Activated naive CD4-positive, alpha-beta T cell treated with anti-CD3 and anti-CD28 coated beads for 36 hours (primary cell): Measurements from ENCODE around the gene NFX1. TPM values are rescaled to one million over a fixed set of nuclear protein-coding genes. Genes with fewer than 3 reads are reported as not detected.

Source experiments
- CTCF ChIA-PET: fragments of 350-600 bp; sonication (Branson Sonifier 250); formaldehyde crosslinking; loops from one replicate; lab custom pipeline; 2021; ENCODE audit warnings: antibody characterized with exemption; lab: Charles Lee
- DNase-seq: peaks from one replicate; pipeline ENCODE4 v3.0.0-alpha.2; 2020
- H3K27ac Mint-ChIP-seq: one replicate; pipeline ENCODE4 v1.8.0; 2021; ENCODE audit warnings: mild to moderate bottlenecking, mixed read lengths
- H3K27me3 Mint-ChIP-seq: one replicate; pipeline ENCODE4 v1.8.0; 2021; ENCODE audit warnings: low read depth, mixed read lengths
- H3K36me3 Mint-ChIP-seq: one replicate; pipeline ENCODE4 v1.8.0; 2021; ENCODE audit warnings: low read depth, mixed read lengths
- H3K4me1 Mint-ChIP-seq: one replicate; pipeline ENCODE4 v1.8.0; 2021; ENCODE audit warnings: low read depth, mixed read lengths
- H3K4me3 Mint-ChIP-seq: one replicate; pipeline ENCODE4 v1.8.0; 2021; ENCODE audit warnings: mild to moderate bottlenecking, moderate library complexity, mixed read lengths
- H3K9me3 Mint-ChIP-seq: one replicate; pipeline ENCODE4 v1.8.0; 2021; ENCODE audit warnings: mixed read lengths
- intact Hi-C: fragments of 100-400 bp; cut with micrococcal nuclease; formaldehyde crosslinking; loops from one replicate; pipeline ENCODE4 v1.15.1; 2023
- total RNA-seq, 2 experiments: library from RNA; stranded (reverse); gene quantifications; one replicate each; pipeline ENCODE4 v1.2.3, GENCODE V29; 2021

Gene NFX1
- total RNA-seq, 2 experiments from 2014 or later, result 32.4 to 32.6 TPM

- intact Hi-C loops, result no loop called here
- no peak for DNase-seq
- Mint-ChIP-seq H3K36me3 (peaks cover 16% of the 10 kb centered on the region), H3K4me1 (no peaks in the 10 kb centered on the region), H3K27me3 (no peaks in the 10 kb centered on the region), H3K27ac (no peak overlapping the region), H3K4me3 (no peak overlapping the region), H3K9me3 (no peaks in the 10 kb centered on the region)
- CTCF ChIA-PET, result interaction anchor here (1.5 to 2.6 kb wide), 2 partner anchors 86 to 100 kb away, joined by 3 to 8 read pairs; no protein-coding TSS in a partner anchor
Observed at GRCh38 chr9:33366979-33367480, 76.7 kb downstream of the NFX1 start.

DNA sequence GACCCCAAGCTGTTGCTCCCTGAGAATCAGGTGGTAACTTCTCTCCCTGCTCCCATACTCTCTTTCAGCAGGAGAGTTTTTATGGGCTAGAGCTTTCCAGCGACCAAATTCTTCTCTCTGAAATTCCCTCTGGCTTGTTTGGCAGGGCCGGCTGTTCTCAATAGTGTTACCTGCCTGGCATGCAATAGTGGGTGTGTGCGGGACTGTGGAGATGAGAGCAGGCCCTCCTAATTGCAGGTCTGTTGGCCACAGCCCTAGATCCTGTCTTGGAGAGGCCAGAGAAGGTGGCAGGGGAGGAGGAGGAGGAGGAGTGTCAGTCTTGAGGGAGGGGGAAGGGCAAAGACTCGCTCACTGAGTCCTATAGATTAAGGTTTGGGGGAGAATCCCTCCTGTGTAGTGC is 82.6 kb downstream of the NFX1 start:
- Mint-ChIP-seq H3K4me1 (peaks cover 7% of the 10 kb centered on the region), H3K9me3 (no peaks in the 10 kb centered on the region), H3K27me3 (no peaks in the 10 kb centered on the region), H3K36me3 (peaks cover 3% of the 10 kb centered on the region), H3K4me3 (no peak overlapping the region), H3K27ac (no peak overlapping the region)
- intact Hi-C loops, result no loop called here
- CTCF ChIA-PET, result interaction anchor here (1.4 to 8.2 kb wide), 5 partner anchors 19 to 243 kb away, joined by 3 to 87 read pairs (median 27); no protein-coding TSS in a partner anchor
- no peak for DNase-seq

- intact Hi-C loops, result no loop called here
- H3K4me1 Mint-ChIP-seq, result peaks cover 7% of the 10 kb centered on the region
- CTCF ChIA-PET, result interaction anchor here (1.0 to 8.2 kb wide), 27 partner anchors 9 to 348 kb away, joined by 3 to 87 read pairs (median 7); partner anchors contain the start of genes AQP3, NFX1 and NOL6
- H3K4me3 Mint-ChIP-seq, result no peak overlapping the region
- no peaks in the 10 kb centered on the region for H3K9me3 Mint-ChIP-seq
- peaks cover 3% of the 10 kb centered on the region for H3K36me3 Mint-ChIP-seq
- no peak overlapping the region for H3K27ac Mint-ChIP-seq
- no peak for DNase-seq
- no peaks in the 10 kb centered on the region for H3K27me3 Mint-ChIP-seq
Observed at GRCh38 chr9:33374190-33374589, 83.9 kb downstream of the NFX1 start.

DNA sequence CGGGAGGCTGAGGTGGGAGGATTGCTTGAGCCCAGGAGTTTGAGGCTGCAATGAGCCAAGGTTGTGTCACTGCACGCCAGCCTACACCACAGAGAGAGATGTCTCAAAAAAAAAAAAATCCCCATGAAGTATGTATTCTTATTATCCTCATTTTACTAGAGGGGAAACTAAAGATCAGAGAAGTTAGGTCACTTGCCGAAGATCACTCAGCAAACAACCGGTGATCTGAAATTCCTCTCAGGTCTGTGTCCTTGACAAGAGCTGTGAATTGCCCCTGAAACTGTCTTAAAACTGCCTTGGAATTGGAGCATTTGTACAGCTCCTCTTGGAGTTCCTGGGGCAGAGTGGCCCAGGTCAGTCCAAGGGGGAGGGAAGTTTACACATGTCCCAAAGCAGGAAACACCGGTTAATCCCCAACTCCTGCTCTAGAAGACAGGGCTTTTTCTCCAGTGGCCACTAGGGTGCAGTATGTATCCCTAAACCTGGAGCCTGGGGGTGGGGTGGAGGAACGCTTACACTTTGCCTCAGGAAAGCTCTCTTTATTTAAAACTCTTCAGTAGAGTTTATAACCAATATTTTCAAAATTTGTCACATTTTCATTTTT is 84.4 kb downstream of the NFX1 start:
- peaks cover 7% of the 10 kb centered on the region for H3K4me1 Mint-ChIP-seq

GRCh38 chr9:33375238-33375840 is 85.0 kb downstream of the NFX1 start:
- H3K4me1 Mint-ChIP-seq, result peaks cover 7% of the 10 kb centered on the region
- CTCF ChIA-PET, result interaction anchor here (0.6 to 8.2 kb wide), 41 partner anchors 8 to 404 kb away, joined by 3 to 87 read pairs (median 4); partner anchors contain the start of genes AQP3, NFX1 and NOL6
- no peak for DNase-seq
- intact Hi-C loops, result loop anchor here (1.0 to 5.0 kb wide), 8 partner anchors 40 to 347 kb away; partner anchors contain the start of gene AQP3
- no peaks in the 10 kb centered on the region for H3K9me3 Mint-ChIP-seq
- H3K4me3 Mint-ChIP-seq, result no peak overlapping the region
- peak overlapping the region; percentile 47 for H3K27ac Mint-ChIP-seq
- no peaks in the 10 kb centered on the region for H3K36me3 Mint-ChIP-seq
- no peaks in the 10 kb centered on the region for H3K27me3 Mint-ChIP-seq

More for the DNA sequence above, 84.4 kb downstream of the NFX1 start:
- H3K9me3 Mint-ChIP-seq, result no peaks in the 10 kb centered on the region
- H3K27ac Mint-ChIP-seq, result no peak overlapping the region
- no peaks in the 10 kb centered on the region for H3K36me3 Mint-ChIP-seq
- DNase-seq, result peak; percentile 88
- CTCF ChIA-PET, result interaction anchor here (0.6 to 8.2 kb wide), 41 partner anchors 9 to 405 kb away, joined by 3 to 87 read pairs (median 4); partner anchors contain the start of genes AQP3, NFX1 and NOL6
- intact Hi-C loops, result loop anchor here (1.0 to 5.0 kb wide), 8 partner anchors 41 to 348 kb away; partner anchors contain the start of gene AQP3
- no peak overlapping the region for H3K4me3 Mint-ChIP-seq
- no peaks in the 10 kb centered on the region for H3K27me3 Mint-ChIP-seq

DNA sequence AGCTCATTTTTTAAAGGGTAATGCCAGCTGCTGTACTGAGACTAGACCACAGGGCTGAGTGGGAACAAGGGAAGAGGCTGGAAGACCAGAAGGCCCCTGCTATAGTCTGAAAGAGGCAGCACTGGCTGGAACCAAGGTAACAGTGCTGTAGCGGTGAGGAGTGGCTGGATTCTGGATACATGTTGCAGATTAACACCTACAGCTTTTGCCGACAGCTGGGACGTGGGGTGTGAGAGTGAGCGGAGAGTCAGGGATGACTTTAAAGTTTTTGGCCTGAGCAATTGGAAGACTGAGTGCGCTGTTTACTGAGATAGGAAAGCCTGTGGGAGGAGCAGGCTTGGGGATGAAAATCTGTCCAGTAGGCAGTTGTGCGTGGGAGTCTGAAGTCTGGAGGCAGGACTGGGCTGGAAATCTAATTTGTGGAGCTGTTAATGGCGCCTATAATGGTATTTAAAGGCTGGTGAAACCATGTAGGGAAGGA is 85.6 kb downstream of the NFX1 start:
- DNase-seq, result no peak
- H3K9me3 Mint-ChIP-seq, result no peaks in the 10 kb centered on the region
- no peaks in the 10 kb centered on the region for H3K27me3 Mint-ChIP-seq
- CTCF ChIA-PET, result interaction anchor here (0.8 to 8.2 kb wide), 24 partner anchors 11 to 404 kb away, joined by 3 to 87 read pairs (median 7); partner anchors contain the start of genes AQP3, NFX1 and NOL6
- intact Hi-C loops, result loop anchor here (1.0 to 5.0 kb wide), 8 partner anchors 39 to 346 kb away; partner anchors contain the start of gene AQP3
- H3K36me3 Mint-ChIP-seq, result no peaks in the 10 kb centered on the region
- H3K4me1 Mint-ChIP-seq, result peaks cover 7% of the 10 kb centered on the region
- no peak overlapping the region for H3K27ac Mint-ChIP-seq
- H3K4me3 Mint-ChIP-seq, result no peak overlapping the region

DNA sequence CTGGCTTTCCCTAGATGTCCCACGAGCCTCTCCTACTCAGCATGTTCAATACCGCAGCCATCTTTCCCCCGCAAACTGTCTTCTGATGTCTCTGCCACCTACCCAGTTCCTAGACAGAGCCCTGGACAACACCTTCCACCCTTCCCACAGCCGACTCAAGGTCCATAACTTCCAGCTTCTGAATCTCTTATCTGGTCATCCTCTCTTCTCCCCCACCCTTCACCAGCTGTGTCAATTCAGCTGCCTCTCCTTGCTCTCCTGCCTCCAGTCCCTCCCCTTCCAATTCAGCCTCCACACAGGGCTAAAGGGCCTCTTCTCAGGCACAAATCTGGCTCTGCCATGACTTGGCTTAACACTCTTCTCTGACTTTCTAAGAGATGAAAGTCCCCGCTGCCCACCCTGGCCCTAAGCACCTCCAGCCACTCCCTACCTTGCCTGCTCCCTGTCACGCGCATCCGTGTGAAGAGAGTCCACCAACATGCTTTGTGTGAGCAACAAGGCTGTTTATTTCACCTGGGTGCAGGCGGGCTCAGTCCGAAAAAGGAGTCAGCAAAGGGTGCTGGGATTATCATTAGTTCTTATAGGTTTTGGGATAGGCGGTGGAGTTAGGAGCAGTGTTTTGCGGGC is 86.9 kb downstream of the NFX1 start:
- H3K4me1 Mint-ChIP-seq, result peaks cover 7% of the 10 kb centered on the region
- no peaks in the 10 kb centered on the region for H3K9me3 Mint-ChIP-seq
- H3K4me3 Mint-ChIP-seq, result no peak overlapping the region
- CTCF ChIA-PET, result interaction anchor here (2.6 to 8.2 kb wide), 3 partner anchors 36 to 88 kb away, joined by 10 to 87 read pairs (median 84); no protein-coding TSS in a partner anchor
- no peaks in the 10 kb centered on the region for H3K36me3 Mint-ChIP-seq
- H3K27ac Mint-ChIP-seq, result no peak overlapping the region
- intact Hi-C loops, result loop anchor here (5.0 kb wide), 1 partner anchor 140 kb away; no protein-coding TSS in a partner anchor
- no peak for DNase-seq
- H3K27me3 Mint-ChIP-seq, result no peaks in the 10 kb centered on the region

- Mint-ChIP-seq H3K36me3 (no peaks in the 10 kb centered on the region), H3K9me3 (no peaks in the 10 kb centered on the region), H3K27ac (no peak overlapping the region), H3K4me1 (peaks cover 7% of the 10 kb centered on the region), H3K27me3 (no peaks in the 10 kb centered on the region), H3K4me3 (no peak overlapping the region)
- intact Hi-C loops, result loop anchor here (5.0 kb wide), 1 partner anchor 139 kb away; no protein-coding TSS in a partner anchor
- no peak for DNase-seq
- CTCF ChIA-PET, result interaction anchor here (0.5 to 8.2 kb wide), 2 partner anchors 87 to 444 kb away, joined by 6 to 87 read pairs; no protein-coding TSS in a partner anchor
Observed at GRCh38 chr9:33378121-33378795, 87.9 kb downstream of the NFX1 start.

- CTCF ChIA-PET, result interaction anchor here (2.3 kb wide), 1 partner anchor 36 kb away, joined by 6 read pairs; no protein-coding TSS in a partner anchor
- H3K36me3 Mint-ChIP-seq, result no peaks in the 10 kb centered on the region
- H3K9me3 Mint-ChIP-seq, result no peaks in the 10 kb centered on the region
- no peak overlapping the region for H3K27ac Mint-ChIP-seq
- no peak for DNase-seq
- H3K27me3 Mint-ChIP-seq, result no peaks in the 10 kb centered on the region
- intact Hi-C loops, result loop anchor here (5.0 kb wide), 1 partner anchor 137 kb away; no protein-coding TSS in a partner anchor
- H3K4me3 Mint-ChIP-seq, result no peak overlapping the region
- peaks cover 4% of the 10 kb centered on the region for H3K4me1 Mint-ChIP-seq
Observed at GRCh38 chr9:33379666-33380389, 89.5 kb downstream of the NFX1 start.

DNA sequence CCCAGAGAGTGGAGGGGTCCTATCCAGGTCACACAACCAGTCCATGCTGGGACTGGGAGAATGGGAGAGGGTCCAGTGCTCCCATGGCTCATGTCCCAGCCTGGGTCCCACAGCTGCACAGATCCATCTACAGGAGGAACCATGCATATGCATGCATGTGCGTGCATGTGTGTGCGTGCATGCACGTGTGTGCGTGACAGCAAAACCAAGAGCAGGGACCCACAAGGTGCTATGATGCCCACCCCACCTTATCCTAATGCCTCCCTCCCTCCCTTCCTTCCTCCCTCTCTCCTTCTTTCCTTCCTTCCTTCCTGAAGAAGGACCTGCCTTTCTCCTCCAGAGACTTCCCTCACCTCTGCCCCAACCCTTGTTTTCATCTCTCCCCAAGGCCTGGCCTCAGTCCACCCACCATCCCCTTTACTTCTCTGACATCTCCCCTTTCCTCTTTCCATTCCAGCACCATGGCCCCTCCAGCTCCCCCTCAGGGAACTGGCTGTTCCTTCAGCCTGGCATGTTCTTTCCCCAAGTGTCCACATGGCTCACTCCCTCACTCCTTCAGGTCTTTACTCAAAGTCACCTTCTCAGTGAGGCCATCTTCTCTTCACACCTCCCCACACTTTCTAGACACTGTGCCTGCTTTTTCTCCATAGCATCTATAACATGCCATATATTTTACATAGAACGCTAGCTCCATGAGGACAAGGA is 90.2 kb downstream of the NFX1 start:
- Mint-ChIP-seq H3K4me3 (no peak overlapping the region), H3K9me3 (no peaks in the 10 kb centered on the region), H3K4me1 (no peaks in the 10 kb centered on the region), H3K27ac (no peak overlapping the region), H3K36me3 (no peaks in the 10 kb centered on the region), H3K27me3 (no peaks in the 10 kb centered on the region)
- DNase-seq, result no peak
- intact Hi-C loops, result no loop called here
- CTCF ChIA-PET, result interaction anchor here (0.6 to 2.3 kb wide), 3 partner anchors 35 to 69 kb away, joined by 3 to 6 read pairs (median 3); no protein-coding TSS in a partner anchor
